Breast epithelium (tissue), 3 donors: Measurements from ENCODE around the gene NDUFB3.

Experiments
- CTCF ChIP-seq, 3 donors: fragments of 450-650 bp; IDR thresholded peaks; one replicate each; pipeline ENCODE4 v1.5.1; 2016 to 2017; ENCODE audit warnings: antibody characterized with exemption in 3 of 3, mild to moderate bottlenecking in 3 of 3, moderate library complexity in 3 of 3
- POLR2A ChIP-seq: fragments of 450-650 bp; IDR thresholded peaks from one replicate; pipeline ENCODE4 v1.6.1; 2016; ENCODE audit warnings: antibody characterized with exemption, mild to moderate bottlenecking, moderate library complexity
- POLR2AphosphoS5 ChIP-seq, 3 donors: sonication (generic); formaldehyde crosslinking; IDR thresholded peaks; one replicate each; pipeline ENCODE4 v1.6.1; 2017; ENCODE audit warnings: antibody characterized with exemption in 3 of 3

GRCh38 chr2:201108341-201108740 is 36.5 kb downstream of the NDUFB3 start:
- TF ChIP-seq CTCF (IDR thresholded peaks at IDR 0.05) (no peak), POLR2A (no peak), POLR2AphosphoS5 (IDR thresholded peaks at IDR 0.05) (no peak)
